Thyroid gland (tissue), 4 donors: ENCODE measurements around the gene NPHP4.

Source experiments
- POLR2A ChIP-seq, 2 donors: fragments of 450-650 bp; IDR thresholded peaks; one replicate each; pipeline ENCODE4 v1.6.1; 2017; ENCODE audit warnings: antibody characterized with exemption in 2 of 2, mild to moderate bottlenecking in 2 of 2, moderate library complexity in 1 of 2
- TF ChIP-seq, protein P1 (sequence below), 6 experiments: fragments of 200-600 bp in 3 of 6; fragments of 450-650 bp in 3 of 6; sonication (generic) in 3 of 6; IDR thresholded peaks; one replicate each; pipeline ENCODE4 v1.5.1; 2016 to 2019; ENCODE audit warnings: antibody characterized with exemption in 6 of 6, mild to moderate bottlenecking in 2 of 6, inconsistent platforms in 1 of 6, moderate library complexity in 1 of 6

DNA sequence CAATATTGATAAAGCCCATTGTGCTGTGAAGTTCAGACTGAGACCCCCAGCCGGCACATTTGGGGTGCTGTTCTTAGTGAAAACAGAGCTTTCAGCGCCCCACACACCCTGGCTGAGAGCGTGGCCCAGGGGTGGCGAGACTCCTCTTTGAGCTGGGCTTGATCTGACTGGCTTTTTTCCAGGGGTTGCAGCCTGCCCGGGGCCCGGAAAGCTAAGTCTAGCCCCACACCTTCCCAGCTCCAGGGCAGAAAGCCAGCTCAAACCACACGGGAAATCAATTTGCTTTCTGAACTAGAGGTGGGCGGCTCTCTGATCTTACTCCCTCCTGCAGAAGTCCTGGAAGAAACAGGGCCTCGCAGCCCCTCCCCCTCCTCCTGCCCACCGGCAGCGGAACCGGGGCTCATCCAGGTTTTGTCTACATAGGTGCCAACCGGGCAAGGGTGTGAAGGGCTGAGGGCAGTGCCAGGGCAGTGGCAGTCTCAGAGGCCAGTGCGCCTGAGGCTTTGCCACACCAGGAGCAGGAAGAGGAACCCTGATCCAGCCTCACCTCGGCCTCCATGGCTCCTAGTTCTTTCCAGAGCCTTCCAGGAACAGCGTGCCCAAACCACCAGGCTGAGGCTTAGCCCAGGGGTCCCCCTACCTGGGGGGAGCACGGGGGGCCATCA lies 155.3 kb downstream of the NPHP4 start:
- TF ChIP-seq, protein P1, sequence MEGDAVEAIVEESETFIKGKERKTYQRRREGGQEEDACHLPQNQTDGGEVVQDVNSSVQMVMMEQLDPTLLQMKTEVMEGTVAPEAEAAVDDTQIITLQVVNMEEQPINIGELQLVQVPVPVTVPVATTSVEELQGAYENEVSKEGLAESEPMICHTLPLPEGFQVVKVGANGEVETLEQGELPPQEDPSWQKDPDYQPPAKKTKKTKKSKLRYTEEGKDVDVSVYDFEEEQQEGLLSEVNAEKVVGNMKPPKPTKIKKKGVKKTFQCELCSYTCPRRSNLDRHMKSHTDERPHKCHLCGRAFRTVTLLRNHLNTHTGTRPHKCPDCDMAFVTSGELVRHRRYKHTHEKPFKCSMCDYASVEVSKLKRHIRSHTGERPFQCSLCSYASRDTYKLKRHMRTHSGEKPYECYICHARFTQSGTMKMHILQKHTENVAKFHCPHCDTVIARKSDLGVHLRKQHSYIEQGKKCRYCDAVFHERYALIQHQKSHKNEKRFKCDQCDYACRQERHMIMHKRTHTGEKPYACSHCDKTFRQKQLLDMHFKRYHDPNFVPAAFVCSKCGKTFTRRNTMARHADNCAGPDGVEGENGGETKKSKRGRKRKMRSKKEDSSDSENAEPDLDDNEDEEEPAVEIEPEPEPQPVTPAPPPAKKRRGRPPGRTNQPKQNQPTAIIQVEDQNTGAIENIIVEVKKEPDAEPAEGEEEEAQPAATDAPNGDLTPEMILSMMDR (IDR thresholded peaks at IDR 0.05), result no peak
- TF ChIP-seq POLR2A (IDR thresholded peaks at IDR 0.05), result no peak
